Measurements from ENCODE around the gene PRRC2B. TPM values are rescaled to one million over a fixed set of nuclear protein-coding genes. Genes with fewer than 3 reads are reported as not detected.
A peak's percentile ranks its signal among the peaks of the same experiment; 100 is the strongest.

Gene PRRC2B
- total and polyA plus RNA-seq, 2 of the 13 experiments (the other 11 are each of a cell fraction or from before 2014, with no cell fraction given): 20.8 to 37.4 TPM

- no peak for TF ChIP-seq SYNCRIP (IDR thresholded peaks at IDR 0.05; ENCODE audit: insufficient read depth, low read depth, low read length)
- no peak for TF ChIP-seq MYNN (CRISPR knock-in tag; IDR thresholded peaks at IDR 0.05; ENCODE audit: low read depth)
- TF ChIP-seq KDM5B (CRISPR knock-in tag; IDR thresholded peaks at IDR 0.05; ENCODE audit: borderline replicate concordance): peak; percentile 42; the same call in 1 of the 2 replicates
- no peak for TF ChIP-seq DNMT1 (CRISPR knock-in tag; IDR thresholded peaks at IDR 0.05)
- TF ChIP-seq ZFP41 (CRISPR knock-in tag; IDR thresholded peaks at IDR 0.05; ENCODE audit: borderline replicate concordance): no peak
- TF ChIP-seq TCF7 (IDR thresholded peaks at IDR 0.05; ENCODE audit: low read depth): no peak
- no peak for TF ChIP-seq KDM5A (IDR thresholded peaks at IDR 0.05; ENCODE audit: borderline replicate concordance, low read length)
- TF ChIP-seq TAF1 (CRISPR knock-in tag; IDR thresholded peaks at IDR 0.05): no peak
- no peak for TF ChIP-seq SNAPC4 (CRISPR knock-in tag; IDR thresholded peaks at IDR 0.05)
- TF ChIP-seq ZNF501 (CRISPR knock-in tag; IDR thresholded peaks at IDR 0.05): peak; percentile 73
- TF ChIP-seq ZSCAN25 (CRISPR knock-in tag; IDR thresholded peaks at IDR 0.05): peak; percentile 87
- no peak for TF ChIP-seq ZNF33A (CRISPR knock-in tag; IDR thresholded peaks at IDR 0.05; ENCODE audit: borderline replicate concordance)
- TF ChIP-seq CBX1 (IDR thresholded peaks at IDR 0.05; ENCODE audit: low read depth): no peak
- peak; percentile 94 for TF ChIP-seq ZNF503 (CRISPR knock-in tag; IDR thresholded peaks at IDR 0.05)
- TF ChIP-seq ZNF143 (CRISPR knock-in tag; IDR thresholded peaks at IDR 0.05): no peak
- no peak for TF ChIP-seq ZNF572 (CRISPR knock-in tag; IDR thresholded peaks at IDR 0.05)
- TF ChIP-seq, protein P1, sequence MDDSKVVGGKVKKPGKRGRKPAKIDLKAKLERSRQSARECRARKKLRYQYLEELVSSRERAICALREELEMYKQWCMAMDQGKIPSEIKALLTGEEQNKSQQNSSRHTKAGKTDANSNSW (CRISPR knock-in tag; IDR thresholded peaks at IDR 0.05; ENCODE audit: borderline replicate concordance): no peak
- peak; percentile 97 for TF ChIP-seq HNF1A (IDR thresholded peaks at IDR 0.05; ENCODE audit: low read depth)
- TF ChIP-seq HNF1A (CRISPR knock-in tag; IDR thresholded peaks at IDR 0.05; ENCODE audit: borderline replicate concordance): peak; percentile 100
These were observed 151.3 kb downstream of the PRRC2B start, which contains the start of gene PRRT1B (continued) for GRCh38 chr9:131545003-131545785.
